GM12874 (cell line): Measurements from ENCODE around the gene TRIM5.

ENCODE experiments used
- TF ChIP-seq, protein P1 (sequence below): IDR thresholded peaks from 2 replicates; pipeline ENCODE4 v1.5.1; 2011; ENCODE audit warnings: low read depth, mild to moderate bottlenecking, control low read depth, low read length, moderate library complexity; ENCODE audit not compliant: insufficient read depth

Gene TRIM5

DNA sequence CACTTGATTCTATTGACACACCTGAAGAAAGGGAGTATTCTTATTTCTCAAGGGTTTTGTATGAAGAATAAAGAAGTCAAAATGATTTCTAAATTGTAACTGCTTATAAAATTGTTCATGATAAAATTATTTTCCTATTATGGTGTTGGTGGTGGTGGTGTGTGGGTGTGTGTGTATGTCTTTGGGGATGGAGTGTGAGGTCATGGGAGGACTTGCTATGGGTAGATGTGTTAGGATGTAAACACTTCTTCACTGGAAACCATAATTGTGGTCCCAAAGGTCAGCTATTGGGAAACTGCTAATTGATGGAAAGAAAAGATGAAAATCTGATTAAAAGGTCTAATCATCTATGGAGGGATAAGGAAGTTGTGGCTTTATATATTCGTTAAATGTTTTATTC, 9.8 kb upstream of the TRIM5 start:
- TF ChIP-seq, protein P1, sequence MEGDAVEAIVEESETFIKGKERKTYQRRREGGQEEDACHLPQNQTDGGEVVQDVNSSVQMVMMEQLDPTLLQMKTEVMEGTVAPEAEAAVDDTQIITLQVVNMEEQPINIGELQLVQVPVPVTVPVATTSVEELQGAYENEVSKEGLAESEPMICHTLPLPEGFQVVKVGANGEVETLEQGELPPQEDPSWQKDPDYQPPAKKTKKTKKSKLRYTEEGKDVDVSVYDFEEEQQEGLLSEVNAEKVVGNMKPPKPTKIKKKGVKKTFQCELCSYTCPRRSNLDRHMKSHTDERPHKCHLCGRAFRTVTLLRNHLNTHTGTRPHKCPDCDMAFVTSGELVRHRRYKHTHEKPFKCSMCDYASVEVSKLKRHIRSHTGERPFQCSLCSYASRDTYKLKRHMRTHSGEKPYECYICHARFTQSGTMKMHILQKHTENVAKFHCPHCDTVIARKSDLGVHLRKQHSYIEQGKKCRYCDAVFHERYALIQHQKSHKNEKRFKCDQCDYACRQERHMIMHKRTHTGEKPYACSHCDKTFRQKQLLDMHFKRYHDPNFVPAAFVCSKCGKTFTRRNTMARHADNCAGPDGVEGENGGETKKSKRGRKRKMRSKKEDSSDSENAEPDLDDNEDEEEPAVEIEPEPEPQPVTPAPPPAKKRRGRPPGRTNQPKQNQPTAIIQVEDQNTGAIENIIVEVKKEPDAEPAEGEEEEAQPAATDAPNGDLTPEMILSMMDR, result no peak

DNA sequence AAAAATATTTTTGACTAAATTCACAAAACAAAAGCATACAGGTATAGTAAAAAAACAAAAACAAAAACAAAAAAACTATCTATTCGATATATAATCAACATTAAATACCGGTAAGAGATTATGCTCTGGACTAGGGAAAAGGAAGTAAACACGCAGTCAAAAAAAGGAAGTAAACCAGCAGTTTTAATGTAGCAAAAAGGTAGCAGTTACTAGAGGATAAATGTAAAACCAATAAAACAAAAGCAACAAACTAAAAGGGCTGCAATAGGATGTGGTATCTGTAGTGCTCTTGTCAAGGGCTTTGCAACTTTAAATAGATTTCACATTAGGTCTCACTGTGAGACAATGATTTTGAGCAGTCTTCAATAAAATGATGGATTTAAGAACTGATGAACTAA, 7.1 kb upstream of the TRIM5 start:
- TF ChIP-seq, protein P1, result no peak

DNA sequence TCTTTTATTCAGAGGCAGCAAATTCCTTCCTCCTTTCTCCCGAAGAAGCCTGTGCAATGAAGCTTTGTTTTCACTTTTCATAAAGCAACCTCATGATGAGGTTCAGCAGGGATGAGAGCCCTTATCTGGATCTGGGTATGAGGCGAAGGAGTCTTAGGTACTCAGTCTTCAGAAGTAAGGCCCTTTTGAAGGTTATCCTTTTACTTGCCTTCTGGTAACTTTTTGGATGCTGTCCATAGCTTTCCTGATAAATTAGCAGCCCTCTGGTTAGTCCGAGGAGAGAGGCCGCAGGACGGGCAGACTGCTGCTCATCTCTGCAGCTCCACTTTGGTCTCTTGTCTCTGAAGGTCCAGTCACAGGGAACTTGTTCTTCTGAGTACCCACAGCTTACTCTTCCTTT, 5.9 kb upstream of the TRIM5 start:
- TF ChIP-seq, protein P1, result no peak

DNA sequence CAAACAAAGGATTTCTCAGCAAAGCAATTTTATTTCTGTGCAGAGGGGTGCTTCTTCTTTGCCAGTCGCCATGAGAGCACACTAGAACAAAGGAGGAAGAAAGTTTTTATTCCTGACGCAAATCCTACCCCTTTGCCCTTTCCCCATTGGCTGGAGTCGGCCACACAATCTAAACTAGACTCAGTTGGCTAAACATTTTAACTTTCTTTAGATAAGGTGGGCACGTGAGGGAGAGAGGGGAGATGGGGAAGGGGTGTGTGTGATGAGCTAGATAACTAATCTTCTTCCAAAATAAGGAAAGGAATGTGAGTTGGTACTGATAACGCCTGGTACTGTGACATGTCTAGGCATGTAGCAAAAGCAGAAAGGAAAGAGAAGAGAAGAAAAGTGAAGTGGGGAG, 5.3 kb upstream of the TRIM5 start:
- TF ChIP-seq, protein P1, result no peak

DNA sequence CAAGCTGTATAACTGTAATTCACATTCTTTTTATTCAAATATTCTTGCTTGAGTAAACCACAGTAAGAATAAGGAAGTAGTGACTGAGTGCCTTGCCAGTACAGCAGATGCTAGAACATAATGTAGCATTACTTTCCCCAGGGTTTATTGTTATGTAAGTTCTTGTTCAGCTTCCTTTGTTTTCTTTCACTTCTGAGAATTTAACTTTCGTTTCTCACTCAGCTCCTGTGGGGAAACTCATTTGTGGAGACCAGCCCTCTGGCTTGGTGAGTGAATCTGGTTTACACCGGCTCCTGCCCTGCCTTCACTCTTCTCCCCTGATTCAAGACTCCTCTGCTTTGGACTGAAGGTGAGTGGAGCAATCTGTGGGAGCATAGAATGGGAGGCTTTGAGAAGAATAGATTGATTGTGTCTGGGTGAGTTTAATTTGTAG, 4.7 kb upstream of the TRIM5 start, which contains the start of gene TRIM22:
TRIM22 (plus strand) TSS at position 240 of the 433 bp plus-strand sequence. CDS start 6,443 bp downstream, outside the sequence.
- TF ChIP-seq, protein P1, result no peak

DNA sequence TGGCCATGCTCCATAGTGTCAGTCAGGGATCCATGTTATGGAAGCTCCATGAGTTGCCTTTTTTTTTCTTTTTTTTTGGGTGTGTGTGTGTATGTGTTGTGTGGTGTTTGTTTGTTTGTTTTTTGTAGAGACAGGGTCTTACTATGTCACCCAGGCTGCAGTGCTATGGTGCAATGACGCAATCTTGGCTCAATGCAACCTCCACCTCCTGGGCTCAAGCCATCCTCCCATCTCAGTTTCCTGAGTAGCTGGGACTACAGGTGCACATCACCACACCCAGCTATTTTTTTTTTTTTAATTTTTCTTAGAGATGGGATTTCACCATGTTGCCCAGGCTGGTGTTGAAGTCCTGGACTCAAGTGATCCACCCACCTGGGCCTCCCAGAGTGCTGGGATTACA, 3.6 kb upstream of the TRIM5 start:
- TF ChIP-seq, protein P1, result no peak

DNA sequence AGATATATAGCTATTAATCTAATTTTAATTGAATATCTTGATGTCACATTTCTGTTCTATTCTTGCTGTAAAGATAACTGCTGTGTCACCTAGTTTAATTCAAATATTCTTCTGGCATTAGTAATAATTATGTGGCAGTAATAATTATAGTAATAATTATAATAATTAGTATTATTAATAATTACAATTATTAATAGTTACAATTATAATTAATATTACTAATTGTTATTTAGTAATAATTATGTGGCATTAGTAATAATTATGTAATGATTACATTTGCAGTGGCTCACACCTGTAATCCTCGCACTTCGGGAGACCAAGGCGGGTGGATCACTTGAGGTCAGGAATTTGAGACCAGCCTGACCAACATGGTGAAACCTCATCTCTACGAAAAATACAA, 1.6 kb upstream of the TRIM5 start:
- TF ChIP-seq, protein P1, result no peak
